Endothelial cell of umbilical vein (primary cell): ENCODE measurements around the gene ACSBG1. TPM values are rescaled to one million over a fixed set of nuclear protein-coding genes. Genes with fewer than 3 reads are reported as not detected.

Experiments used
- BruUV-seq: library from RNA; stranded (reverse); fragments of 400-500 nt; replicated peaks from 2 replicates; lab custom pipeline; 2021; lab: Mats Ljungman, UMichigan
- CTCF ChIA-PET: fragments of 300-600, 350-600 bp; sonication (Branson Sonifier 250); formaldehyde crosslinking; loops from one replicate; lab custom pipeline; 2021; ENCODE audit warnings: antibody characterized with exemption, inconsistent platforms; lab: Charles Lee
- POLR2A ChIA-PET: fragments of 300-600, 350-600 bp; sonication (Branson Sonifier 250); formaldehyde crosslinking; loops from one replicate; lab custom pipeline; 2021; ENCODE audit warnings: antibody characterized with exemption, inconsistent platforms; lab: Charles Lee
- DNase-seq: peaks from one replicate; pipeline ENCODE4 v3.0.0-alpha.2; 2011; ENCODE audit warnings: low read depth, low spot score
- FAIRE-seq: peaks from 2 replicates; lab custom pipeline; 2011; peaks lifted over from hg19 to GRCh38; lab: Jason Lieb, UNC
- H2AFZ ChIP-seq: 2 replicates; pipeline ENCODE4 v1.6.0; 2012; ENCODE audit warnings: low read depth, low read length, control low read depth, inconsistent platforms
- H3K27ac ChIP-seq: 2 replicates; pipeline ENCODE4 v1.5.1; 2011; ENCODE audit warnings: low read depth, mild to moderate bottlenecking, control low read depth, low read length, moderate library complexity; ENCODE audit not compliant: insufficient read depth
- H3K27me3 ChIP-seq, 2 experiments: 2 replicates each; pipeline versions ENCODE4 v1.6.0 to v1.6.1; 2011; ENCODE audit warnings: low read length in 2 of 2, mixed read lengths in 1 of 2; ENCODE audit not compliant: control insufficient read depth in 2 of 2, insufficient read depth in 2 of 2
- H3K36me3 ChIP-seq, 2 experiments: 2 replicates in 1 of 2; 3 replicates in 1 of 2; pipeline ENCODE4 v1.5.1; 2011; ENCODE audit warnings: low read length in 2 of 2, mild to moderate bottlenecking in 1 of 2, moderate library complexity in 1 of 2; ENCODE audit not compliant: control insufficient read depth in 2 of 2, insufficient read depth in 2 of 2; ENCODE audit errors: extremely low read depth in 1 of 2
- H3K4me1 ChIP-seq: 3 replicates; pipeline ENCODE4 v1.5.1; 2011; ENCODE audit warnings: mild to moderate bottlenecking, low read length; ENCODE audit not compliant: control insufficient read depth, insufficient read depth; ENCODE audit errors: extremely low read depth
- H3K4me2 ChIP-seq: 2 replicates; pipeline ENCODE4 v1.6.1; 2011; ENCODE audit warnings: low read length, control low read depth, mixed read lengths; ENCODE audit not compliant: insufficient read depth
- H3K4me3 ChIP-seq, 3 experiments: fragments of 200-600 bp in 1 of 3; sonication (generic), shearing (Covaris generic) in 1 of 3; replicated peaks in 1 of 3; 2 replicates each; pipeline ENCODE4 v1.5.1; 2011 to 2016; ENCODE audit warnings: control low read depth in 3 of 3, low read length in 3 of 3, mild to moderate bottlenecking in 2 of 3, inconsistent platforms in 1 of 3, low read depth in 1 of 3, moderate library complexity in 1 of 3; ENCODE audit not compliant: insufficient read depth in 1 of 3
- H3K79me2 ChIP-seq: 2 replicates; pipeline ENCODE4 v1.6.0; 2012; ENCODE audit warnings: low read length, inconsistent platforms; ENCODE audit not compliant: control insufficient read depth, insufficient read depth
- H3K9ac ChIP-seq: replicated peaks from 2 replicates; pipeline ENCODE3; 2011; ENCODE audit warnings: low read length, control low read depth; ENCODE audit not compliant: insufficient read depth; ENCODE audit errors: extremely low read depth
- H3K9me1 ChIP-seq: replicated peaks from 3 replicates; pipeline ENCODE4 v1.6.0; 2011; ENCODE audit warnings: mild to moderate bottlenecking, low read length; ENCODE audit not compliant: control insufficient read depth, insufficient read depth; ENCODE audit errors: extremely low read depth
- H3K9me3 ChIP-seq: replicated peaks from 2 replicates; pipeline ENCODE4 v1.5.1; 2012; ENCODE audit warnings: low read length, inconsistent platforms; ENCODE audit not compliant: control insufficient read depth, insufficient read depth
- H4K20me1 ChIP-seq: replicated peaks from 2 replicates; pipeline ENCODE3; 2011; ENCODE audit warnings: mild to moderate bottlenecking, low read length; ENCODE audit not compliant: control insufficient read depth, insufficient read depth; ENCODE audit errors: extremely low read depth
- CTCF ChIP-seq, 2 donors: IDR thresholded peaks; 1 replicate in 1 of 2; 2 replicates in 1 of 2; pipeline ENCODE4 v1.5.1; 2011; ENCODE audit warnings: low read length in 2 of 2, mild to moderate bottlenecking in 2 of 2, moderate library complexity in 2 of 2, control low read depth in 1 of 2, inconsistent platforms in 1 of 2, low read depth in 1 of 2; ENCODE audit not compliant: insufficient read depth in 1 of 2; ENCODE audit errors: extremely low read depth in 1 of 2
- EZH2 ChIP-seq: IDR thresholded peaks from 2 replicates; pipeline ENCODE4 v1.6.1; 2012; ENCODE audit warnings: borderline replicate concordance, low read depth, mild to moderate bottlenecking, moderate library complexity, low read length, inconsistent platforms; ENCODE audit not compliant: severe bottlenecking
- FOS ChIP-seq: IDR thresholded peaks from 2 replicates; pipeline ENCODE4 v1.6.1; 2011; ENCODE audit warnings: mild to moderate bottlenecking, low read length, moderate library complexity, borderline replicate concordance; ENCODE audit not compliant: insufficient read depth
- GATA2 ChIP-seq: IDR thresholded peaks from 2 replicates; pipeline ENCODE4 v1.7.0; 2011; ENCODE audit warnings: low read depth, mild to moderate bottlenecking, moderate library complexity, mixed read lengths, low read length; ENCODE audit not compliant: insufficient read length, insufficient read depth
- JUN ChIP-seq: IDR thresholded peaks from 2 replicates; pipeline ENCODE4 v1.6.1; 2011; ENCODE audit warnings: borderline replicate concordance, low read depth; ENCODE audit not compliant: insufficient read length, insufficient read depth
- MYC ChIP-seq: IDR thresholded peaks from one replicate; pipeline ENCODE4 v1.6.1; 2011; ENCODE audit warnings: mild to moderate bottlenecking, low read depth, low read length
- POLR2A ChIP-seq: IDR thresholded peaks from 2 replicates; pipeline ENCODE4 v1.6.1; 2012; ENCODE audit warnings: low read depth, mild to moderate bottlenecking, control low read depth, low read length
- POLR2AphosphoS5 ChIP-seq: IDR thresholded peaks from 2 replicates; pipeline ENCODE4 v1.6.1; 2012; ENCODE audit warnings: low read depth, mild to moderate bottlenecking, control low read depth, low read length, moderate library complexity; ENCODE audit not compliant: insufficient read depth
- dilution Hi-C: fragments of 300-500 bp; cut with MboI; formaldehyde crosslinking; loops from one replicate; pipeline ENCODE4 v1.15.0; 2019; ENCODE audit warnings: low sequenced_read_pairs; ENCODE audit not compliant: extremely low pct_ligation_motif_present
- intact Hi-C: fragments of 100-400 bp; cut with micrococcal nuclease; formaldehyde crosslinking; loops from one replicate; pipeline ENCODE4 v1.10.0; 2022
- polyA plus RNA-seq, 4 experiments: library from polyadenylated mRNA; depleted of rRNA in 3 of 4; stranded (reverse) in 3 of 4; unstranded in 1 of 4; fragments of >200 nt; gene quantifications; 2 replicates each; pipeline versions ENCODE4 v1.2.1 to v1.2.3, GENCODE V29; 2011 to 2012; ENCODE audit warnings: missing spikeins in 1 of 4
- total RNA-seq: library from RNA; stranded (reverse); gene quantifications from 2 replicates; pipeline ENCODE4 v1.2.3, GENCODE V29; 2021
- TF ChIP-seq, protein P1 (sequence below): IDR thresholded peaks from 2 replicates; pipeline ENCODE4 v1.6.1; 2011; ENCODE audit not compliant: insufficient read depth, insufficient read length

ACSBG1 gene
- total and polyA plus RNA-seq, 2 donors (not counting 3 experiments of a cell fraction or from before 2014, with no cell fraction given): not detected

DNA sequence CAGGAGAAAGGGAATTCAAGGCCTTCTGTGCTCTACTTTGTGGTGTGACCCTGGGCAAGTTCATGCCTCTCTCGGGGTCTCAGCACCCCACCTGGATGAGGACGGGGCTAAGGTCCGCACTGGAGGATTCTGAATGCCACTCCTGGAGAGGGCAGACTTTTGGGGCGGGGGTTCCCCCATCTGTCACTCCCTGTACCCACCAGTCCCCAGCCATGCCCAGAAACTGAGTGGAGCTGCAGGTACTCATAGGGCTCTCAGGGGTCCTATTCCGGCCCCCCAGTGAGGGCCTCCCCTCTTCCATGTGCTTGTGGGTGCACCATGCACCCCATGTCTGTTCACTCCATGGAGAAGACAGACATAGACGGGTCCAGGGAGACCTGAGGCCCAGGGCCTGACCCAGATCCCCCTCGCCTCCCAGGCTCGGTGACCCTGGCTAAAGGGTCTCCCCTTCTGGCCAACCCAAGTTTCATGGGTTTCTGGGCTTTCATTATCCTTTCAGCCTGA, 26.0 kb downstream of the ACSBG1 start:
- dilution Hi-C loops: no loop called here
- POLR2A ChIA-PET: no interaction called here

More for the DNA sequence above, 26.0 kb downstream of the ACSBG1 start:
- no TSS peak for BruUV-seq
- no peak overlapping the region for H3K27ac ChIP-seq
- H3K27me3 ChIP-seq: no peaks in the 10 kb centered on the region
- CTCF ChIA-PET: interaction anchor here (0.9 kb wide), 1 partner anchor 13 kb away, joined by 3 read pairs; no protein-coding TSS in a partner anchor
- no peak overlapping the region for H3K9ac ChIP-seq
- DNase-seq (no peak), FAIRE-seq (no peak)
- intact Hi-C loops: no loop called here
- no peak overlapping the region for H3K4me3 ChIP-seq
- H4K20me1 ChIP-seq: no peaks in the 10 kb centered on the region
- no peak for TF ChIP-seq JUN
- no peak for TF ChIP-seq POLR2AphosphoS5
- no peak for TF ChIP-seq MYC
- no peak for TF ChIP-seq CTCF (IDR thresholded peaks at IDR 0.05; ENCODE audit: extremely low read depth in 1 of 2, insufficient read depth in 1 of 2, low read depth in 1 of 2, low read length in 2 of 2)
- TF ChIP-seq EZH2: no peak
- TF ChIP-seq, protein P1, sequence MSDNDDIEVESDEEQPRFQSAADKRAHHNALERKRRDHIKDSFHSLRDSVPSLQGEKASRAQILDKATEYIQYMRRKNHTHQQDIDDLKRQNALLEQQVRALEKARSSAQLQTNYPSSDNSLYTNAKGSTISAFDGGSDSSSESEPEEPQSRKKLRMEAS: no peak
- no peak for TF ChIP-seq POLR2A
- TF ChIP-seq GATA2: no peak
- no peak for TF ChIP-seq FOS
- H3K36me3 ChIP-seq: no peaks in the 10 kb centered on the region
- H3K9me3 ChIP-seq: no peaks in the 10 kb centered on the region
- H3K9me1 ChIP-seq: no peaks in the 10 kb centered on the region
- H3K4me2 ChIP-seq: no peak overlapping the region
- H3K79me2 ChIP-seq: no peaks in the 10 kb centered on the region
- peaks cover 5% of the 10 kb centered on the region for H3K4me1 ChIP-seq
- H2AFZ ChIP-seq: no peak overlapping the region
